ENCODE results near the gene KNSTRN. TPM values are rescaled to one million over a fixed set of nuclear protein-coding genes. Genes with fewer than 3 reads are reported as not detected.
A peak's percentile ranks its signal among the peaks of the same experiment; 100 is the strongest.

Gene KNSTRN
- total and polyA plus RNA-seq, 8 donors: 4.0 to 16.3 (median 12.5) TPM

DNA sequence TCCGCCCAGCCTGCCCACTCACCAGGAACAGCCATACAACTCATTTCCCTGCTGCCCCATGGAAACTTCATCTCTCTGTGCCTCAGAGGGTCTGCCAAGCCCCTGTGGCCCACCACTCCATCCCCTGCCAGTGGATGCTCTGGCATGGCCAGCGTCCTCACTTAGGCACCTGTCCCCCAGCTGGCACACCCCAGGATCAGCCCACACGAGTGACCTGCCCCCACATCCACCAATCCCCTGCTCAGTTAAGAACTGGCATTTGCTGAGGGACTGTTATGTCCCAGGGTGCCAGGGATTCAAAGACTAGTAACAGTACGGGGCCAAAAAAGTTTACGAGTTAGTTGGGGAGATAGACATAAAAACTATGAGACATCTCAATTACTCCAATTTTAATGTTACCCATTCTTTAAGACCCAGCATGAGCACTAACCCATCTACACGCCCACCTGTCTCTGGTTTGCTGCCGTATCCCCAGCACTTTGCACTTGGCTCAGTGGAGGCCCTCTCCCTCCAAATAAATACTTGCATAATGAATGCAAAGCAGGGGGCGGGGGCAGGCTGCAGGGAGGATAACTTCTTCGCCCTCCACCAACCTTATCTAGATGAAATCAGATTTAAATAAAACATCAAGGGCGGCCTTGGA is 46.7 kb downstream of the KNSTRN start:
- Histone ChIP-seq H3K4me3 (no peak overlapping the region), H3K27me3 (no peaks in the 10 kb centered on the region)

DNA sequence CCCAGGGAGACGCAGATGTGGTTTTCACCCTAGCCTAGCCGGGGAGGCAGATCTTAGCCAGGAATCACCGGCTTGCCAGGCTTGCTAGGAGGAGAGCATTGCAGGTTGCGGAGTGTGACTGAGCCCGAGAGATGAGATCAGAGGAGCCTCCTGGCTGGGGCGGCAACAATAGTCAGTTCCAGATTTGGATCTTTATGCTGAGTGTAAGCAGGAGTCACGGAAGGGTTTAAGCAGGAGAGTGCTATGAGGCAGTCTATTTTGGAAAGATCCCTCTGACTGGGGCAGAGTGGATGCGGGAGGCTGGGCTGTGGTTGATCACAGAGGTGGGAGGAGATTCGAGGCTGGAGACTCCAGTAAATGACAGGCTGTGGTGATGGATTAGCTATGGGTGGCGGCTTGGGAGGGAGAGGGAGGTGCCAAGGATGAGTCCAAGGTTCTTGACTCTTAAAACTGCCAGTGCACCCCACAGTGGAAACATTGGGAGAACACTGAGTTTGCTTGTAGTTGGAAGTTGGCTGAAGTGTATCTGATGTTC is 47.8 kb downstream of the KNSTRN start:
- Histone ChIP-seq H3K4me1 (peaks cover 0 to 1% (median under 1%) of the 10 kb centered on the region in 4 donors), H3K27me3 (peaks cover 0 to 5% (median 0%) of the 10 kb centered on the region in 3 donors), H3K4me3 (no peak overlapping the region), H3K27ac (no peak overlapping the region), H3K36me3 (peaks cover 0 to 14% (median 4%) of the 10 kb centered on the region in 4 donors), H3K9me3 (no peaks in the 10 kb centered on the region)
- DNase-seq: peak in 1 of 2 donors; percentile 52
- intact Hi-C loops (cut with DNase I; ENCODE audit: low total_unique reads): no loop called here
- WGBS, 5 donors: 57 to 78% (median 68%) methylated on average over 10 of the region's 10 CpGs
- TF ChIP-seq, protein P1, sequence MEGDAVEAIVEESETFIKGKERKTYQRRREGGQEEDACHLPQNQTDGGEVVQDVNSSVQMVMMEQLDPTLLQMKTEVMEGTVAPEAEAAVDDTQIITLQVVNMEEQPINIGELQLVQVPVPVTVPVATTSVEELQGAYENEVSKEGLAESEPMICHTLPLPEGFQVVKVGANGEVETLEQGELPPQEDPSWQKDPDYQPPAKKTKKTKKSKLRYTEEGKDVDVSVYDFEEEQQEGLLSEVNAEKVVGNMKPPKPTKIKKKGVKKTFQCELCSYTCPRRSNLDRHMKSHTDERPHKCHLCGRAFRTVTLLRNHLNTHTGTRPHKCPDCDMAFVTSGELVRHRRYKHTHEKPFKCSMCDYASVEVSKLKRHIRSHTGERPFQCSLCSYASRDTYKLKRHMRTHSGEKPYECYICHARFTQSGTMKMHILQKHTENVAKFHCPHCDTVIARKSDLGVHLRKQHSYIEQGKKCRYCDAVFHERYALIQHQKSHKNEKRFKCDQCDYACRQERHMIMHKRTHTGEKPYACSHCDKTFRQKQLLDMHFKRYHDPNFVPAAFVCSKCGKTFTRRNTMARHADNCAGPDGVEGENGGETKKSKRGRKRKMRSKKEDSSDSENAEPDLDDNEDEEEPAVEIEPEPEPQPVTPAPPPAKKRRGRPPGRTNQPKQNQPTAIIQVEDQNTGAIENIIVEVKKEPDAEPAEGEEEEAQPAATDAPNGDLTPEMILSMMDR (IDR thresholded peaks at IDR 0.05): no peak
- no peak for TF ChIP-seq POLR2A (IDR thresholded peaks at IDR 0.05)
- no peak for TF ChIP-seq POLR2AphosphoS5 (IDR thresholded peaks at IDR 0.05)
- no peak for TF ChIP-seq EP300 (IDR thresholded peaks at IDR 0.05)

More for the DNA sequence above, 46.7 kb downstream of the KNSTRN start:
- WGBS, 5 donors: 81 to 89% (median 85%) methylated on average over 10 of the region's 10 CpGs
- intact Hi-C loops (cut with DNase I; ENCODE audit: low total_unique reads): no loop called here
- Histone ChIP-seq H3K4me1 (no peaks in the 10 kb centered on the region), H3K27ac (no peak overlapping the region), H3K36me3 (peaks cover 0 to 14% (median 4%) of the 10 kb centered on the region in 4 donors), H3K9me3 (no peaks in the 10 kb centered on the region)
- TF ChIP-seq, protein P1 (IDR thresholded peaks at IDR 0.05): no peak
- TF ChIP-seq POLR2AphosphoS5 (IDR thresholded peaks at IDR 0.05): no peak
- no peak for TF ChIP-seq EP300 (IDR thresholded peaks at IDR 0.05)
- TF ChIP-seq POLR2A (IDR thresholded peaks at IDR 0.05): no peak
- DNase-seq: no peak

DNA sequence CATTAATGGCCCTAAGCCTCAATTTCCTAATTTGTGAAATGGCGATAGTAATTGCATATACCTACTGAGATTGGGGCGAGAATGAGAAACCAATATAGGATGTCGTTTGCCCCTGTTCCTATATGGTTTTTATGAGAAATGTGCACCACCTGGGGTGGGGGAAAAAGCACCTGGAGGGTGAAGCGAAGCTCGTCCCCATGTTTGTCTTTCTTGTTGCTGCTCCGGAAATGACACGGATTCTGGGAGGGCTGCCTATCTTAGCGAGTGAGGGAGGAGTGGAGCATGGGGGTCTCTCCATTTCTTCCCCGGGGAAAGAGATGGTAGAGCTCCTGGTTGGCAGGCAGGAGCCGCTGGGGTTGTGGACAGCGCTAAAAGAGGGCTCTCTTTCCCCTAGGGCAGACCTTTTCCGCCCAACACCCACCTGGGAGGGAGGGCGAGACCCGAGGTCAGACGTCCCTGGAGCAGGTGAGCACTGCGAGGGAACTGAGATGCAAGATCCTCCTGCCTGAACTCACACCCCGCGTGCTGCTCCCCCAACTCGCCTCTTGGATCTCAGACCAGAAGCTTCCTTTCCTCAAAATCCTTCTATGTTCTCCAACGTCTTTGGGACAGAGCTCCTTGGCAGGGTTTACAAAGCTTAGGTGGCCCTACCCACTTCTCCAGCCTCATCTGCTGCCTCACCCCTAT is 52.6 kb downstream of the KNSTRN start:
- intact Hi-C loops (cut with DNase I; ENCODE audit: low total_unique reads): no loop called here
- 47 to 70% (median 57%) methylated on average over 18 to 20 of the region's 20 CpGs for WGBS, 5 donors
- Histone ChIP-seq H3K4me1 (peaks cover 31 to 48% (median 39%) of the 10 kb centered on the region in 4 donors), H3K9me3 (no peaks in the 10 kb centered on the region), H3K36me3 (no peaks in the 10 kb centered on the region), H3K27me3 (peaks cover 0 to 42% (median 12%) of the 10 kb centered on the region in 3 donors), H3K27ac (no peak overlapping the region), H3K4me3 (peak overlapping the region in 1 of 4 donors; percentile 52)
- TF ChIP-seq POLR2AphosphoS5 (IDR thresholded peaks at IDR 0.05) (no peak), EP300 (IDR thresholded peaks at IDR 0.05) (no peak), POLR2A (IDR thresholded peaks at IDR 0.05) (no peak)
- TF ChIP-seq, protein P1 (IDR thresholded peaks at IDR 0.05): no peak
- no peak for DNase-seq

DNA sequence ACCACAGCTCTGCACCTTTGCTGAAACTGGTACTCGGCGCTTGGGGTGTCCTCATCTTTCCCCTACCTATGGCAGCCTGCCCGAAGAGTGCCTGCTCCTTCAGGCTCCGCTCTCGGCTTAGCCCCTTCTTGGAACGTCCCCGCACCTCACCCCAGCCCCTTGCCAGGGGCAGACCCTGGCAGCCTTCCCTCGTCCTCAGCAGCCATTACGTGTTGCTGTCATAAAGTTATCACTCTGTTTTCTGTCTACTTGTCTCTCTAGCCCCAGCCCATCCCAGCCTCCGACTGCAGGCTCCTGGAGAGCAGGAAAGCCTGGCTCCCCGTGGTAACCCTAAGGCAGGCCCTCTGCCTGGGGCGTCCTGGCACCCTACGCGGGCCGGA is 53.2 kb downstream of the KNSTRN start:
- Histone ChIP-seq H3K4me1 (peaks cover 34 to 52% (median 44%) of the 10 kb centered on the region in 4 donors), H3K9me3 (no peaks in the 10 kb centered on the region), H3K4me3 (peak overlapping the region; percentile 41 to 52 (median 46)), H3K27ac (peak overlapping the region in 1 of 5 donors; percentile 54), H3K27me3 (peaks cover 0 to 47% (median 12%) of the 10 kb centered on the region in 3 donors), H3K36me3 (no peaks in the 10 kb centered on the region)
- DNase-seq: peak in 1 of 2 donors; percentile 41
- intact Hi-C loops (cut with DNase I; ENCODE audit: low total_unique reads): no loop called here
- TF ChIP-seq EP300 (IDR thresholded peaks at IDR 0.05): no peak
- TF ChIP-seq, protein P1 (IDR thresholded peaks at IDR 0.05): no peak
- no peak for TF ChIP-seq POLR2A (IDR thresholded peaks at IDR 0.05)
- no peak for TF ChIP-seq POLR2AphosphoS5 (IDR thresholded peaks at IDR 0.05)
- 5 to 17% (median 10%) methylated on average over 11 to 15 of the region's 15 CpGs for WGBS, 5 donors

Data from stomach (tissue), 9 donors.